GM21360 (cell line): ENCODE data around the gene SNAPC4.

Source experiments
- ATAC-seq: cut with Tn5 transposase; IDR thresholded peaks from one replicate; pipeline ENCODE4 v1.9.1; 2021; ENCODE audit warnings: mild to moderate bottlenecking, moderate library complexity; ENCODE audit not compliant: unreplicated experiment

Gene SNAPC4

DNA sequence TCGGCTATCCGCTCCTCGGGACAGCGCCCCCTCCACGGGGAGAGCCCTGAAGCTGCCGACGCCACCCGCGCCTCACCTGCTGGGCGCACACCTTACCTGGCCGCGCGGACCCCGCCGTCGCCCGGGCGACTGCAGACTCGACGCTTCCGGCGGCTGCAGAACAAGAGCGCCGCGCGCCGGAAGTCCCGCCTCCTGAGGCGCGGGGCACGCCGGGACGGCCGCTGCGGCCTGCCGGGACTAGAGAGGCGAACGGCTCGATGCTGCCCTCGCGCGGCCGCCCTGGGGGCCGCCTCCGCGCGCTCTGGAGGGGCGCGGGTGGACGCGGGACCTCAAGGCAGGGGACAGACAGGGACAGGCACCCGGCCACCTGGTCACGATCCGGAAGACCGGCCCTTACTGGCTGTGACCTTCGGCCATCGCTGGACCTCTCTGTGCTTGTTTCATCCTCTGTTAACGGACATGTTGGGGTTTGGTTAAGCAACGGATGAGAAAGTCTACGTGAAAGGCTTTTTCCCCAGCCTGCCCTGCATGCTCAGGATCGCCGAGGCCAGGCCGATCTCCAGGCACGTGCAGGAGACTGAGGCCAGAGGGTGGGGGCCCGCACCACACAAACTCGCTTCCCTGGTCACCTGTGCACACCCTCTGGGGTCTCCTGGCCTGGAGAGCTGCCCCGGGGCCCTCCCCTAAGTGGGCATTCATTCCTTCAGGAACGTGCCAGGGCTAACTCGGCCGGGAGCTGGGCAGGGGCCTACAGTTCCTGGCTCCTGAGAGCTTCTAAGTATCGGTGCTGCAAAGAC lies at the start of gene SNAPC4:
Gene SNAPC4, minus strand, starts transcription at position 133 of the 797 bp plus-strand sequence. CDS start 1,742 bp downstream, outside the sequence.
- peak; percentile 59 for ATAC-seq

DNA sequence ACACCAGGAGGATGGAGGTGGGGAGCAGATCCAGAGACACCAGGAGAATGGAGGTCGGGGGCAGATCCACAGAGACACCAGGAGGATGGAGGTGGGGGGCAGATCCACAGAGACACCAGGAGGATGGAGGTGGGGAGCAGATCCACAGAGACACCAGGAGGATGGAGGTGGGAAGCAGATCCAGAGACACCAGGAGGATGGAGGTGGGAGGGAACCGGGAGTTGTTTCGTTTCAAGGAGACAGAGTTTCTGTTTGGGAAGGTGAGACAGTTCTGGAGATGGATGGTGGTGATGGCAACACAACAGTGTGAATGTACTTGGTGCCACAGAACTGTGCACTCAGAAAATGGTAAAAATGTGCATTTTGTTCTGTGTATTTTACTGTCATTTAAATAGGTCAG lies 48.7 kb upstream of the SNAPC4 start:
- ATAC-seq, result no peak

- no peak for ATAC-seq
Measured at GRCh38 chr9:136447173-136447778, 47.3 kb upstream of the SNAPC4 start.

- ATAC-seq, result no peak
Measured at GRCh38 chr9:136445799-136446198, 45.8 kb upstream of the SNAPC4 start.

DNA sequence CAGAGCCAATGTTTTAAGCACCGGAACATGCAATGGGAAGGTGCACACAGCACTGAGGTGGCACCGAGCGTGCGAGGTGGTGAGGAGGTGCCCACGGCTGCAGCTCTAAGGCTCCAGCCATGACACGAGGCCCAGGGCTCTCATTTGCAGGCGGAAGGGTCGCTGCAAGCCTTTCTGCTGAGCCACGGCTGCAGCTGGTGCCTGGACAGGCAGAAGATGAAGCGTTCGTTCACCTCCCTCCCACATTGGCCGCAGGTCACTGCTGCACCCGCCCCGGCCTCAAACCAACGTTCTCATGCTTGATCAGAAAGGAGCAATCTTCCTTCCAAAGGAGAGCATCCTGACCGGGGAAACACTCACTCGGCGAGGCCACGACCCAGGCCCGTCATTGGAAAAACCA lies 44.1 kb upstream of the SNAPC4 start:
- no peak for ATAC-seq

GRCh38 chr9:136443687-136444086 lies 43.7 kb upstream of the SNAPC4 start:
- no peak for ATAC-seq

- no peak for ATAC-seq
Measured at GRCh38 chr9:136443087-136443486, 43.1 kb upstream of the SNAPC4 start.

DNA sequence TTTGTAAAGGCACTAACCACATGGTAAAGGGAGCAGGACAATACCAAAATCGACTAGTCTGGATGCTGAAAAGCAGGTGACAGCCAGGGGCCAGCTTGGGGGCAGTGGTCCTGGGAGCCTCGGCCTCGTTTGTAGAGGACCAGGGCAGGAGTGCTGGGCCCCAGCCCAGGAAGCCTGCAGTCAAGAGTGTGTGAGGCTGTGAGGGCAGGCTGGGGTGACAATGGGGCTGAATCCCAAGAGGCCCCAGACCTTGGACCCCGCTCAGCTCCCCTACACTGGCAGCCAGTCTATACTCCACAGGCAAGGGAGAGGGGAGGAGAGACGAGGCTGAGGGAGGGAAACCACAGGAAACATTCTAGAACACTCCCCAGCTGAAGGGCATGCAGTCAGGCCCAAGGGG lies 42.3 kb upstream of the SNAPC4 start:
- ATAC-seq, result no peak

DNA sequence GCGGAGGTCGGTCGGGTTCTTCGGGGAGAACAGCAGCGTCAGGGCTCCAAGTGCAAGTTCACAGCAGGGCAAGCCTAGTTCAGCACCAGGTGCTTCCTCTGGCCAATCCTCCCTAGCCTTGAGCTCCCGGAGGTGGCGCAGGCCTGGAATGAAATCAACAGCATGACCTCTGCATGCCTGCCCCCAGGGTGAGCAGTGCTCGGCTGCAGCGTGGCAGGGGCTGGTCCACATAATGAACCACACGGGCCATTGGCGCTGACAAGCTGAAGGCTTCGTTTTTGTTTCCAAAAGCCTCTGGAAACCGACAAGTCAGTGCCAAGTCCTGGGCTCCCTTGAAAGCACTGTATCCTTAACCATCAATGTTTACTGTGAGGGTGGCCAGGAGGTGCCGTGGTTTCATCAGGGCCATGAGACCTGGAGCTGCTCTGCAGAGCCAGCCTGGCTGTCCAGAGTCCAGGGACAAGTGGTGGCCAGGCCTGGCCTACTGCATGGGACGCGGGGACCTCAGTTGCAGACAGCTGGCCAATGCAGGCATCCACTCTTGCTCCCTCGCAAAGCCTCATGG lies 41.8 kb upstream of the SNAPC4 start:
- ATAC-seq, result no peak

- ATAC-seq, result no peak
Measured at GRCh38 chr9:136441191-136441680, 41.3 kb upstream of the SNAPC4 start.

GRCh38 chr9:136439481-136440408 lies 39.8 kb upstream of the SNAPC4 start, which contains the start of gene INPP5E:
TSS of gene INPP5E (minus strand) at chr9:136439845. CDS start at chr9:136439419, 426 bp downstream.
- ATAC-seq, result peak; percentile 58

GRCh38 chr9:136438548-136439480 lies 38.8 kb upstream of the SNAPC4 start:
- ATAC-seq, result peak; percentile 35

DNA sequence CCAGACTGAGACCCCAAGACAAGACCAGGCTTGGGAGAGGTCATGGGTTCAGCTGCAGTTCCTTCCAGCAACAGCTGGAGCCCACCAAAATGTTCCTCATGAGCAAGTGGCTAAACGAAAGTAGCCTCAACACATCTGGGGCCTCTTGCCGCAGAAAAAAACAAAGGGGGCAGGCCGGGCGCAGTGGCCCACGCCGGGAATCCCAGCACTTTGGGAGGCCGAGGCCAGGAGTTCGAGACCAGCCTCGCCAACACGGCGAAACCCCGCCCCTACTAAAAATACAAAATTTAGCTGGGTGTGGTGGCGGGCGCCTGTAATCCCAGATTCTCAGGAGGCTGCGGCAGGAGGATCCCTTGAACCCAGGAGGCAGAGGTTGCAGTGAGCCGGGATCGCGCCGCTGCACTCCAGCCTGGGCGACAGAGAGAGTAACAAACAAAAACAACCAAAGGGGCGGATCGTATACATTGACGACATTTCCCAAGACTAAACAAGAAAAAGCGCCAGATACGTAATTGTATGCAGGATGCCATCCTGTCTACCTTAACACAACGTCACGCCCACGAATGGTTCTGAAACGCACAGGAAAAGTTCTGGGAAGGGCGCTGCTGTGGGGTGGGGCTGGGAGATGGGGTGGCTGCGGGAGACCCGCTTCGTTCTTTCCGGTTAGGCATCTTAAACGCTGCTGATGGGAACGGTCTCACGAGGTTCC lies 38.0 kb upstream of the SNAPC4 start:
- no peak for ATAC-seq

DNA sequence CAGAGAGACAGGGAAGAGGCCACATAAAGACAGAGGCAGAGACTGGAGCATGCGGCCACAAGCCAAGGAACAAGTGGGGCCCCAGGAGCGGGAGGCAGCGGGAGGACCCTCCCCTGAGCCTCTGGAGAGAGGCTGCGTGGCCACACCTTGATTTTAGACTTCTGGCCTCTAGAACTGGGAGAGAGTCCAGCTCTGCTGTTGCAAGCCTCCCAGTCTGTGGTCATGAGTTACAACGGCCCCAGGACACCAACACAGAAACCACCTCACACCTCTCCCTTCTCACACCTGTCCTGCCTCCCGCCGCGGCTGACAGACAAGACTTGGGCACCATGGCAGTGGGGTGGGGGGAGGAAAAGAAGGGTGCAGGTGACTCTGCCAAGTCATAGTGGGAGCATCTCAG lies 37.5 kb upstream of the SNAPC4 start:
- no peak for ATAC-seq

- ATAC-seq, result no peak
Measured at GRCh38 chr9:136436055-136436634, 36.2 kb upstream of the SNAPC4 start.

- no peak for ATAC-seq
Measured at GRCh38 chr9:136434580-136435169, 34.7 kb upstream of the SNAPC4 start.

DNA sequence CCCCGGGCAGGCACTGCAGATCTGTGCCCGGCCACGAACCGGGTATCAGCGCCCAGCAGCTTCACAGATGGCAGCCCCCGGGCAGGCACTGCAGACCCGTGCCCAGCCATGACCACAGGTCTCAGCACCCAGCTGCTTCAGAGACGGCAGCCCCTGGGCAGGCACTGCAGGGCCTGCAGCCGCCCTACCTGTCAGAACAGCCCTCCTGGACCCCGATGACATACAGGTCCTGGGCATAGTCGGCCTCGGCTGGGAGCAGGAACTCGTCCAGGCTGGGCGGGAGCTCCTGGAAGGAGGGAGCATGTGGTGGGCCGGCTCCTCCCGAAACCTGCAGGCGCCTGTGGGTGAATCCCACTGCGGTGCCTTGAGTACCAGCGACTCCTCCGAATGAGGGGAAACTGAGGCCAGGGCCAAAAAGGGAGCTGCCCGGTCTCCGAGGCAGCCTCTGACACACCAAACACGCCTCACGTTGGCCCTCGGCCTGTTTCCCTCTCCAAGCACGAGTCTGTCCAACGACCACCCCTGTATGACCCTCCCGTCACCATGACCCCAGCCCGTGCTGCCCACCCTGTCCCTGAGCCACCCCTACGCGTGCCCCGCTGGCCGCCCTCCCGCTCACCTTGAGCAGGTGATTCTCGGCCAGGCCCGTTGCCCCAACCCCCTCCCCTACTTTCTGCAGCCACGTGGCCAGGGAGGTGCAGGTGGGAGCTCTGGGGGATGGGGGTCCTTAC lies 34.0 kb upstream of the SNAPC4 start:
- no peak for ATAC-seq
